Muscle of leg (tissue), 11 donors: ENCODE data around the gene DGKG. TPM values are rescaled to one million over a fixed set of nuclear protein-coding genes. Genes with fewer than 3 reads are reported as not detected.

Source experiments
- DNase-seq: peaks from one replicate; pipeline ENCODE4 v3.0.0; 2013
- H3K27ac ChIP-seq: one replicate; pipeline ENCODE4 v1.5.1; 2013; ENCODE audit warnings: mild to moderate bottlenecking, low read length, control low read depth
- H3K27me3 ChIP-seq: one replicate; pipeline ENCODE4 v1.6.1; 2013; ENCODE audit warnings: low read length; ENCODE audit not compliant: control insufficient read depth, insufficient read depth
- H3K36me3 ChIP-seq: one replicate; pipeline ENCODE4 v1.6.1; 2013; ENCODE audit warnings: low read length; ENCODE audit not compliant: control insufficient read depth, insufficient read depth
- H3K4me1 ChIP-seq: one replicate; pipeline ENCODE4 v1.6.1; 2013; ENCODE audit warnings: low read length; ENCODE audit not compliant: control insufficient read depth, insufficient read depth
- H3K4me3 ChIP-seq: one replicate; pipeline ENCODE4 v1.5.1; 2013; ENCODE audit warnings: low read length, control low read depth
- H3K9me3 ChIP-seq: replicated peaks from 2 replicates; pipeline ENCODE4 v1.6.1; 2013; ENCODE audit warnings: low read depth, low read length; ENCODE audit not compliant: control insufficient read depth
- WGBS: methylation state at CpG from one replicate; pipeline ENCODE4 v1.1.5; 2013; ENCODE audit warnings: missing lambda C conversion rate; ENCODE audit not compliant: insufficient coverage; 5-methylcytosine and 5-hydroxymethylcytosine counted together
- polyA plus RNA-seq, 8 donors: library from polyadenylated mRNA; unstranded; fragments of 120-200 nt; gene quantifications; one replicate each; pipeline versions ENCODE4 v1.2.1 to v1.2.3, GENCODE V29; 2013; ENCODE audit warnings: inconsistent platforms in 1 of 8, low replicate concordance in 1 of 8; ENCODE audit not compliant: insufficient read length in 8 of 8, insufficient read depth in 1 of 8
- total RNA-seq: library from RNA; stranded (reverse); fragments of 120-200 nt; gene quantifications from one replicate; pipeline ENCODE4 v1.2.4, GENCODE V29; 2013

The DGKG gene
- total and polyA plus RNA-seq, 9 donors, result 0.83 to 2.0 (median 1.6) TPM

DNA sequence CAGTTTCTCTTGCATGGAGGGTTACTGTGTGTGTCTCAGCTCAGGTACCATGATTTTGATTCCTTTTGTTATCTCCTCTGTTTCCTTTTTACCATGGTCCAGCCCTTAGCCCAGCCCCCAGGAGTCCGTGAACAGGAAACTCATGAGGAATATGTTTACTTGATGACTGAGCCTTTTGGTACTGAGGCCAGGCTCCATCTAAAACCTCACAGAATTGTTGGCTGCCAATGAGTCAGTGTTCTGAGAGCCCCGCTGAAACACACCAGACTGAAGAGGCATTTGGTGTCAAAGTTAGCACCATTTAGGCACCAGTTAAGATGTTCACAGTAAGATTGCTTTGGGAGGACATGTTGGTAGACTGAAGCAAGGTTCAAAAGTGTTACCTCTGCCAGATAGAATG, 80.9 kb downstream of the DGKG start:
- no peaks in the 10 kb centered on the region for H3K9me3 ChIP-seq
- no peaks in the 10 kb centered on the region for H3K36me3 ChIP-seq
- H3K4me1 ChIP-seq, result no peaks in the 10 kb centered on the region
- DNase-seq, result no peak
- no peak overlapping the region for H3K4me3 ChIP-seq
- H3K27me3 ChIP-seq, result peaks cover 7% of the 10 kb centered on the region
- 0% methylated on average over 1 of the region's 2 CpGs for WGBS
- no peak overlapping the region for H3K27ac ChIP-seq

DNA sequence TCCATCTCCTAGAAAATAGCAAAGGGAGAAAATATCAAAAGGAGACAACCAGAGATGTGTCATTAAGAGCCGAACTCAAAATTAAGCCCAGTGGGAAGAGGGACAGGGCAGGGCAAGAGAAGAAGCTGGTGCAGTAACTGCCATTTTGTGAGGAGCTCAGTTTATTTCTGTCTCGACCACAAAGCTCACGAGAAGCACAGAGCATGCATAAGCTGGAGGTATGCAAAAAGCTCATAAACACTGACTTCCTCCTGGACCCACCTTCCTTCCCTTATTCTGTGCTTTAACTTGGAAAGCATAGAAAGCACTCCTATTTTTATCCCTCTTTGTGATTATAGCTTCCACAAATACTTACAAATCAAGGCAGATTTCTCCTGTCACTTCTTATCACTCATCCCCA, 81.3 kb downstream of the DGKG start:
- H3K36me3 ChIP-seq, result no peaks in the 10 kb centered on the region
- no peak overlapping the region for H3K4me3 ChIP-seq
- no peak for DNase-seq
- no peaks in the 10 kb centered on the region for H3K9me3 ChIP-seq
- H3K27me3 ChIP-seq, result peaks cover 7% of the 10 kb centered on the region
- 59% methylated on average over 3 of the region's 3 CpGs for WGBS
- no peak overlapping the region for H3K27ac ChIP-seq
- no peaks in the 10 kb centered on the region for H3K4me1 ChIP-seq

DNA sequence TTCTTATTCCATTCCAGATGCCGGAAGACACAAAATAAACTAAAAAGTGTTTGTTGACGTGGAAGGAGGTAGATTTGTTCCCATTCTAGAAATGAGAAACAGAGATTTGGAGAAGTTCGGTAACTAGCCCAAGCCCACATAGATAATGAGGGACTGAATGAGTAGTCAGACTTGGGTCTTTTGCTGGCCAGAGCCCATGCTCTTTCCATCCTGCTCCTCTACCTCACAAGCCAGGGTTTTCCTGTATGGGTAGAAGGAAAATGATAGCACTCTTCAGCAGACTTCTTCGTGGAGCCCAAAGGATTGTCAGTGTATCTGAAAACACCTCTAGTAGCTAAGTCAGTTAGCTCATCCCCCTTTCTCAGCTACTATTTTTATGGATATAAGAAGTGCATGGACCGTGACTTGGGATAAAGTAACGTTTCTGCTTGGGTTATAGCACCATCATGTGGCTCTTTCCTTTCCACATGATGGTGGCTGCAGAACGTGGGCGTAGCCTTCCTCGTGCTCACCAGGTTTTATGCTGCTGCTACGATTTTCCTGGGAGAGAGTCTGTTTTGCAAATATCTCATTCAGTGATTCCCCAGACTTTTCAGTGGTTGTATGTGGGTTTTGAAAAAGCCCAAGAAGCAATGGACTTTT, 84.6 kb downstream of the DGKG start:
- 10% methylated on average over 2 of the region's 10 CpGs for WGBS
- no peak overlapping the region for H3K4me3 ChIP-seq
- H3K36me3 ChIP-seq, result no peaks in the 10 kb centered on the region
- no peaks in the 10 kb centered on the region for H3K4me1 ChIP-seq
- no peak overlapping the region for H3K27ac ChIP-seq
- peaks cover 5% of the 10 kb centered on the region for H3K27me3 ChIP-seq
- peak; percentile 76 for DNase-seq
- no peaks in the 10 kb centered on the region for H3K9me3 ChIP-seq

DNA sequence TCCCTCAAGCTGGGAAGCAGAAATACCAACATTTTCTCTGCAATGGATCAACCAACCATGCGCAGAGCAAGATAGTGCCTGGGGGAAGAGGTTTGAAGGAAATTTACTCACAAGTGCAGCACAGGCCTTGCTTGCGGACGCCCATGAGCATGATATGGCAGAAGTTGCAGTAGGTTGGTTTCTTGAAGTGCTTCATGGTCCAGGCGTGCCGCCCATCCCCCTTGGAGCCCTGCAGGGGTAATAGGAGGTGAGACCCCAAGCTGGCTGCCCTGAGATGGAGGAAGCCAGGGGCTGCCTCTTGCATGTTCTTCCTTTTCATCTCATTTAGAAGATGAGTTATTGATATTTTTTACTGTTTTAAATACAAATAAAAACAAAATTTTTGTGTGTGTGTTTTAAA, 86.6 kb downstream of the DGKG start:
- 94% methylated on average over 2 of the region's 5 CpGs for WGBS
- H3K27me3 ChIP-seq, result peaks cover 5% of the 10 kb centered on the region
- no peak overlapping the region for H3K27ac ChIP-seq
- H3K4me1 ChIP-seq, result no peaks in the 10 kb centered on the region
- no peak for DNase-seq
- H3K4me3 ChIP-seq, result no peak overlapping the region
- no peaks in the 10 kb centered on the region for H3K36me3 ChIP-seq
- H3K9me3 ChIP-seq, result no peaks in the 10 kb centered on the region

DNA sequence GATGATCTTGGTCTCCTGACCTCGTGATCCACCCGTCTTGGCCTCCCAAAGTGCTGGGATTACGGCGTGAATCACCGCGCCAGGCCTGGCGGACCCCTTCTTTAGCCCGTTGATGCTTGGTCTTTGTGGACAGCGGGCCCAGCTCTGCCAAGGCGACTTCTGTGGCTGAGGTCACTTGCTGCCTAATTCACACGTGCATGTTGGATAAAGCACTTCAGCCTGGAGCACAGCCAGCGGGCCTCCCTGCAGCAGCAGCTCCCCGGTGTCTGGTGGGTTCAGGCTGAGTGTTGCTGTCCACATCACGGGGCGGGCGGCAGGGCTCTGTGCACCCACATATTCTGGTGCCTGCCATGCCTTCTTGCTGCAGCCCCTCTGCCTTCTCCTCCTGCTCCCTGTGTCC, 88.4 kb downstream of the DGKG start:
- peaks cover 2% of the 10 kb centered on the region for H3K27me3 ChIP-seq
- H3K36me3 ChIP-seq, result no peaks in the 10 kb centered on the region
- no peak overlapping the region for H3K4me3 ChIP-seq
- WGBS, result 77% methylated on average over 15 of the region's 16 CpGs
- no peaks in the 10 kb centered on the region for H3K4me1 ChIP-seq
- no peak for DNase-seq
- no peaks in the 10 kb centered on the region for H3K9me3 ChIP-seq
- H3K27ac ChIP-seq, result no peak overlapping the region

DNA sequence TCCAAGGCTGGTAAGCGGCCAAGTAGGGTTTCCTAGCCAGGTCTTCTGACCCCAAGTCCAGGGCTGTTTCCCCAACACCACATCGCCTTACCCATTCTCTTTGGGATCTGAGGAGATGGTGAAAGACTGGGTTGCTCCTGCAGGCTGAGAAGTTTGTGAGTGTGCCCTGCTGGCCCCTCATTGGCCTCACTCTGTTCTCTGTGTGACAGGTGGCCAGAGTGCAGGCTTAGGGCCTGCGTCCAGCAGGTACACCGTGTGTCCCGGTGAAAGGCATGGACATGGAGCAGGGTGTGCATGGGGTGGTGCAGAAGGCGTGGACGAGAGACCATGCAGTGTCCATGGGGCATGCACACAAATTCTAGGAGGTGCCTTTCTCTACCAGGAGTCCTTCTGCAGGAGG, 91.3 kb downstream of the DGKG start:
- H3K27me3 ChIP-seq, result peaks cover 3% of the 10 kb centered on the region
- no peak overlapping the region for H3K27ac ChIP-seq
- H3K9me3 ChIP-seq, result no peaks in the 10 kb centered on the region
- no peaks in the 10 kb centered on the region for H3K36me3 ChIP-seq
- 81% methylated on average over 5 of the region's 7 CpGs for WGBS
- H3K4me1 ChIP-seq, result no peaks in the 10 kb centered on the region
- no peak overlapping the region for H3K4me3 ChIP-seq
- no peak for DNase-seq

DNA sequence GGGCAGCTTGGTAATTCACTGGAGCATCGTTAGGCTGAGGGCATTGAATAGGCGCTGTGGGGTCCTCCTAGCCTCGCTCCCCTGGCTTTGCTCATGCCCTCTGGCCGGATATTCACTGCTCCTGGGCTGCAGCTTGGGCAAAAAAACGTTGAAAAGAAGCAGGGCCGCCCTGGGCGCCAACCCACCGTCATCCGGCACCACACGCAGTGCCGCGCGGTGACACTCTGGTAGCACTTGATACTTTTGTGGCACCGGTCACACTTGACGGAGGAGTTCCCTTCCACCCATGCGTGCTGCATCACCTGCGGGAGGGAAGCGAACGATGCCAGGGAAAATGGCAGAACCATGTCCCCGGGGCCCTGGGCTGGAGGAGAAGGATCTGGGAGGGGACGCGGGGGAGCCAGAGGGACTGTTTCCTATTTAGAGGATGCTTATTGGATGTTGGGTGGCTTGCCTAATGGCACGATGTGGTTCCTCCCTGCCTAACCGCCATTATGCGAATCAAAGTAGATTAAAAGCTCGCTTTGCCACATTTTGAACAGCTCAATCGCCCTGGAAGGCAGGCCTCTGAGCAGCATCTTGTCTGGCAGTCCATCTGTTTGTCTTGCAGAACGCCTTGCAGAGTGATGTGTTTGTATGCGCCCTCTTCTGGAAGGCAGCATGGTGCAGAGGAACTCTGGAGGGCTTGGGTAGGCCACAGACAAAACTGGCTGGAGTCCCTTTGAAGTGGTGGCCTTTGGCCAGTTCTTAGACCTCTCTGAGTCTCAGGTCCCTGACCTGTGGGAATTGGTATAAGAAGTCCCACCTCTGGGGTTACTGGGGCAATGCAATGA, 93.2 kb downstream of the DGKG start:
- no peaks in the 10 kb centered on the region for H3K9me3 ChIP-seq
- no peak overlapping the region for H3K27ac ChIP-seq
- H3K27me3 ChIP-seq, result peaks cover 3% of the 10 kb centered on the region
- no peaks in the 10 kb centered on the region for H3K36me3 ChIP-seq
- H3K4me3 ChIP-seq, result no peak overlapping the region
- 75% methylated on average over 24 of the region's 29 CpGs for WGBS
- no peaks in the 10 kb centered on the region for H3K4me1 ChIP-seq
- DNase-seq, result no peak

DNA sequence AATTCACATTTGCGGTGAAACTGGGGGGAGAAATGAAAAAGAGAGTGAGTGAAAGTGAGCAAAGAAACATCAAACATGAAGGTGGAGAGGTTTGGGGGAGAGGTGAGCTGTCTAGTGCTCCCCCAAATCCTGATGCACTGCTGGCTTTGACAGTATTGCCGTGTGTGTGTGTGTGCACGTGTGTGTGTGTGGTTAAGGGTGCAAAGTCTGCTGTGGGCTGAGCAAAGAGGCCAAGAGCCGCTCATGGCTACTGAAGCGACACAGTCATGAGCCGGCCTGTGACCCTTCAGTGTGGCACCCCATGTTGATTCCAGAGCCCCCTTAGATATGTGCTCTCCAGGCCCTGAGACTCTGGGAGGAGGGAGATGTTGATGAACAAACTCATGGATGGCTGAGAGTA, 94.3 kb downstream of the DGKG start:
- no peak for DNase-seq
- peaks cover 3% of the 10 kb centered on the region for H3K27me3 ChIP-seq
- no peak overlapping the region for H3K4me3 ChIP-seq
- 71% methylated on average over 5 of the region's 6 CpGs for WGBS
- no peaks in the 10 kb centered on the region for H3K4me1 ChIP-seq
- no peaks in the 10 kb centered on the region for H3K9me3 ChIP-seq
- no peaks in the 10 kb centered on the region for H3K36me3 ChIP-seq
- H3K27ac ChIP-seq, result no peak overlapping the region

DNA sequence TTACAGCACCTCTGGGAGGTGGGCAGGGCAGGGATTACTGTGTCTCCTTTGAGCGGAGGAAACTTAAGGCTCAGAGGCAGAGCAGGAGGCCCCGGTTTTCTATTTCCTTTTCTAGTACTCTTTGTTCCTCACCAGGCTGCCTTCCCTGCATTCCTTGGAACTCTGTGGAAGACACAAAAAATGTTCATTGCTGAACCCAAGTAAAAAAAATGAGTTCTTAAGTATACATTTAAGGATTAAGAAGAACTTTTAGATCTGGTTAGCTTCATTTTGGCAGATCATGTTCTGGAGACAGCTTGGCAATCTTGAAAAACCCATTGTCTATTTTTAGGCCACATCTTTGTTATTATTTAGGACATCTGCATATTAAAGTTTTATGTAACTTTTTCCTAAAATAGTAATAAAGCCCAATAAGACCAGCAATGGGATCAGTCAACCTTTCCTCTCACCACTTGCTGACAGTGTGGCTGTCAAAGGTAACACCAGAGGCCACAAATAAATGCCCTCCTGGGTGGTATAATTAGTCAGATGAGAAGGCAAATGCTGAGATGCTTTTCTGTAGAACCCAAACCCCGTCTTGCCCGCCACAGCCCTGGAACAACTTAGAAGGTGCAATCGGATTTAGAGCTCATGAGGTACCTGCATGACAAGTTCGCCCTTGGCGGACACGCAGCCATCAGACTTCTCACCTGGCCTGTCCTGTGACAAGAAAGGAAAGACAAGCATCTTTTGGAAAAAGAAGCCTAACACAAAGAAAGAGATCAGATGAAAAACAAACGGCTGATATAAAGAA, 97.2 kb downstream of the DGKG start:
- Histone ChIP-seq H3K4me3 (no peak overlapping the region), H3K36me3 (no peaks in the 10 kb centered on the region), H3K9me3 (no peaks in the 10 kb centered on the region), H3K27ac (no peak overlapping the region), H3K4me1 (no peaks in the 10 kb centered on the region), H3K27me3 (peaks cover 7% of the 10 kb centered on the region)
- DNase-seq, result no peak
- no CpG with 5 or more reads among the region's 9 CpGs for WGBS

DNA sequence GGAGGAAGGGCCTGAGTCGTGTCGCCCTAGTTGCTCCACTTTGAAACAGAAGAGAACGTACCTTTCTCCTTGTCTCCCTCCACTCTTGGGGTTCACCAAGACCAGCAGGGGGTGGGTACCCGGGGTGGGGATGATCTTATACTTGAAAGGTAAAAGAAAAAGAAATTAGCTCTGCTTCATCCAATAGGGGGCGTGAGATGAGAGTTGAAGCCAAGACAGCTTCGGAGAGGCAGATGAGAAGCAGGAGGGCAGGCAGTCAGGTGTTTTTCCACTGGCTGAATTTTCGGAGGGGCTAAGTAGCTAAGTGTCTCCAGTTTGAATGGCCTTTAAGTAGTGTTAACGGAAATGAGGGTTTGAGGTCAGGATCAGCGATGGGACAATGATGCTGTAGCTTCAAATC, 100.4 kb downstream of the DGKG start:
- no peak overlapping the region for H3K4me3 ChIP-seq
- peaks cover 4% of the 10 kb centered on the region for H3K27me3 ChIP-seq
- no peaks in the 10 kb centered on the region for H3K4me1 ChIP-seq
- DNase-seq, result no peak
- H3K36me3 ChIP-seq, result no peaks in the 10 kb centered on the region
- H3K9me3 ChIP-seq, result no peaks in the 10 kb centered on the region
- WGBS, result 39% methylated on average over 5 of the region's 9 CpGs
- no peak overlapping the region for H3K27ac ChIP-seq
